ENCODE results near the gene CC2D2B.

DNA sequence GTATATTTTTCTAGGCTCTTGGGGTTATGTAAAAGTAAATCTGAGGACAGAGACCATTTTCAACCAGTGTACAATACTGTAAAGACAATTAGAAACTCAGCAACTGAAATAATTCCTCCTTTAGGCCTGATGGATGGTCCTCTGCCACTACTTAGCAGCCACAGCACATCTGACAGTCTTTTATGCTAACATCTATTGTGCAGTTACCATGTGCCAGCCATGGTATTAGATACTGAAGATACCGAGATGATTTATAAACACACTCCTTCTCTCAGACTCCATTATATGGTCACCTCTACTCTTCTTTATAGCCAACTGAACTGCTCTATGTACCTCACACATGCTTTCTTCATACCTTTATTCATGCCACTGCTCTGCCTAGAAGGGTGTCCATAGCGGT is 74.4 kb downstream of the CC2D2B start:
- TF ChIP-seq MXI1 (IDR thresholded peaks at IDR 0.05; ENCODE audit: borderline replicate concordance, low read depth, low read length) (no peak), NFE2 (CRISPR knock-in tag; IDR thresholded peaks at IDR 0.05) (no peak), TCF7L2 (IDR thresholded peaks at IDR 0.05; ENCODE audit: low read depth, low read length) (no peak), MEIS1 (CRISPR knock-in tag; IDR thresholded peaks at IDR 0.05; ENCODE audit: borderline replicate concordance) (no peak), FOXK2 (IDR thresholded peaks at IDR 0.05) (no peak), FOXK1 (CRISPR knock-in tag; IDR thresholded peaks at IDR 0.05; ENCODE audit: borderline replicate concordance, low read depth) (no peak), NR2C2 (CRISPR knock-in tag; IDR thresholded peaks at IDR 0.05; ENCODE audit: borderline replicate concordance) (no peak), DNMT3B (CRISPR knock-in tag; conservative IDR thresholded peaks at IDR 0.05) (no peak)
- TF ChIP-seq, protein P1, sequence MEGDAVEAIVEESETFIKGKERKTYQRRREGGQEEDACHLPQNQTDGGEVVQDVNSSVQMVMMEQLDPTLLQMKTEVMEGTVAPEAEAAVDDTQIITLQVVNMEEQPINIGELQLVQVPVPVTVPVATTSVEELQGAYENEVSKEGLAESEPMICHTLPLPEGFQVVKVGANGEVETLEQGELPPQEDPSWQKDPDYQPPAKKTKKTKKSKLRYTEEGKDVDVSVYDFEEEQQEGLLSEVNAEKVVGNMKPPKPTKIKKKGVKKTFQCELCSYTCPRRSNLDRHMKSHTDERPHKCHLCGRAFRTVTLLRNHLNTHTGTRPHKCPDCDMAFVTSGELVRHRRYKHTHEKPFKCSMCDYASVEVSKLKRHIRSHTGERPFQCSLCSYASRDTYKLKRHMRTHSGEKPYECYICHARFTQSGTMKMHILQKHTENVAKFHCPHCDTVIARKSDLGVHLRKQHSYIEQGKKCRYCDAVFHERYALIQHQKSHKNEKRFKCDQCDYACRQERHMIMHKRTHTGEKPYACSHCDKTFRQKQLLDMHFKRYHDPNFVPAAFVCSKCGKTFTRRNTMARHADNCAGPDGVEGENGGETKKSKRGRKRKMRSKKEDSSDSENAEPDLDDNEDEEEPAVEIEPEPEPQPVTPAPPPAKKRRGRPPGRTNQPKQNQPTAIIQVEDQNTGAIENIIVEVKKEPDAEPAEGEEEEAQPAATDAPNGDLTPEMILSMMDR (CRISPR knock-in tag; IDR thresholded peaks at IDR 0.05) = no peak
- TF ChIP-seq, protein P2, sequence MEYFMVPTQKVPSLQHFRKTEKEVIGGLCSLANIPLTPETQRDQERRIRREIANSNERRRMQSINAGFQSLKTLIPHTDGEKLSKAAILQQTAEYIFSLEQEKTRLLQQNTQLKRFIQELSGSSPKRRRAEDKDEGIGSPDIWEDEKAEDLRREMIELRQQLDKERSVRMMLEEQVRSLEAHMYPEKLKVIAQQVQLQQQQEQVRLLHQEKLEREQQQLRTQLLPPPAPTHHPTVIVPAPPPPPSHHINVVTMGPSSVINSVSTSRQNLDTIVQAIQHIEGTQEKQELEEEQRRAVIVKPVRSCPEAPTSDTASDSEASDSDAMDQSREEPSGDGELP (IDR thresholded peaks at IDR 0.05; ENCODE audit: borderline replicate concordance, low read depth) = no peak
